HG02678 (cell line): ENCODE results near the gene PRKAR2B.
"Not testable (repeated sequence)": the region's sequence is repeated elsewhere in the genome, so short reads cannot be mapped to it uniquely, and the experiment has no call there.

Experiments
- ATAC-seq: cut with Tn5 transposase; IDR thresholded peaks from one replicate; pipeline ENCODE4 v1.9.1; 2021; ENCODE audit warnings: mild to moderate bottlenecking, moderate library complexity; ENCODE audit not compliant: unreplicated experiment

Gene PRKAR2B

DNA sequence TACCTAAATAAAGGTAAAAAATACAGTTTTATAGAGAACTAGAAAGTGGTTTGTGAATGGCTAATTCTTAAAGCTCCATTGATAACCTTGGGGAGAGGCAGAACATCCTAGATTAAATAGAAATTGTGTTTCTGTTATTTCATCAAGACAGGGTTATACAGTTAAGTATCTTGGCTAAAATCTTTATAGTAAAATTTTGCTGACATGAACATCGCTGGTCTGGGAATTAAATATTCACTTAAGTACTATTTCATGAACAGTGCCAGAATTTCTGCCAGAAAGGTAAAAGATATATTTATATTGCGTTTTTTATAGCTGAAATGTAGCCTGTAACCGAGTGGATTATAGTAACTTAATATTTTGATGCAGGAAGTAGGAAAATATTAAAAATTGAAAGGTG lies 70.6 kb downstream of the PRKAR2B start:
- no peak for ATAC-seq

DNA sequence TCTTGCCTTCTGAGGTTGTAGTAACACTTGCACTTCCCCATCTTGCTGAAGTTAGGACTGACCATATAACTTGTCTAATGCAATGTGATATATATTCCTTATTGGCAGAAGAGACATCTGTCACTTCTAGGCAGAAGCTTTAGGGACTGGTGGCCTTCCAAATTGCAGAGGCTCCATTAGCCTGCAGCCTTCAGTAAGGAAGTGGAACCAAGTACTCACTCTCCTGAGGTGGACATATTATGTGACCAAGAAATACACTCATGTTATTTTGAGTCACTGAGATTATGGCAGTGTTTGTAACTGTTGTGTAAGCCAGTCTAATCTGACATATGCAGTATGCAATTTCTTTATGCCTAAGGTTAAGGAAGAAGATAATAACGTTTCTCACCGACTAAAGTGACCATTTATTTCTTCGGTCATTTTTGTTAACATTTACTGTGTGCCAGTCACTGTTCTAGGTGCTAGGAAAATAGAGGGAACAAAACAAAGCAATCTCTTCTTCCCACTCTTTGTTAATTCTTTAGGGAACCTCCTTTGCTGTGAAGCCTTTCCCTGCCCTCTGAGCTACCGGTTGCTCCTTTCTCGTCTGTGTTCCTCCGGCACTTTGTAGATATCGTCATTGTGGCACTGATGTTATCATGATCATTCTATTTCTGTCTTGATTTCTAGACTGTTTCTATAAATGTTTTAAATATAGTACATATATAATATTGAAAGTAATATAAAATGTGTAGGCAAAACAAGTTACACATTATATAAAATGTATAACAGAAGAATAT lies 71.4 kb downstream of the PRKAR2B start:
- no peak for ATAC-seq

- no peak for ATAC-seq
Measured at GRCh38 chr7:107118109-107118900, 73.8 kb downstream of the PRKAR2B start.

- ATAC-seq: no peak
Measured at GRCh38 chr7:107119376-107120105, 75.0 kb downstream of the PRKAR2B start.

GRCh38 chr7:107122486-107122911 lies 78.0 kb downstream of the PRKAR2B start:
- no peak for ATAC-seq

- no peak for ATAC-seq
Measured at GRCh38 chr7:107123392-107123791, 78.9 kb downstream of the PRKAR2B start.

DNA sequence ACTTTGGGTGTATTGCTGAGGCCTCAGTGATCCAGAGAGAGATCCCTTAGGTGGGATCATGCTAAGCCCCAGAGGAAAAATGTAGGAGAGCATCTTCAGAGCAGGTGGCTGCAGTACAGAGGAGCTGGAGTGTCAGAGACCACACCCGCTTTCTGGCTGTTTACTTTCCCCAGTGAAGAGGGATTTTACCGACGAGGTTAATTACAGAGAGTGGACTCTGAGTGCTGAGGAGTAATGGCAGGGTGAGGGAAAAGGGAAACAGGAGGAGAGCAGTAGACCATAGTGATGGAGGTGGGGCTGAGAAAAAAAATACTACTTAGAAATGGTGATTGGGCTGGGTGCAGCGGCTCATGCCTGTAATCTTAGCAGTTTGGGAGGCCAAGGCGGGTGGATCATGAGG lies 81.0 kb downstream of the PRKAR2B start:
- ATAC-seq: no peak

GRCh38 chr7:107128217-107128616 lies 83.7 kb downstream of the PRKAR2B start:
- ATAC-seq: no peak

DNA sequence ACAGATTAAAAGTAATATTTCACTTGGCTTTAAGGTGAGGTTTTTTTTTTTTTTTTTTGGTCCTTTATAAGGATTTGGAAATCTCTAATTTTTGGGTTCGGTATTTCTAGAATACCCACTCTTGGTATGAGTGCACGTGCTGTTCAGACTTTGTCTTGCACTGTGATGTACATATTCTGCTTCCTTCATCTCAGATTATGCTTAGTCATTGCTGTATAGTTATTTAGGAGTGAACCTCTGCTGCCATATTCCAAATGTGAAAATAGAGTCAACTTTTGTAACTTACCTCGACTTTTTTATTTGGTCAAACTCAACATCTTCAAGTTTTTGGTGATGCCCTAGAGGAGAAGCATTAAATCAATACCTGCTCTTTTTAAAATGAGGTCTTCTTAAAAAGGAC lies 84.2 kb downstream of the PRKAR2B start:
- ATAC-seq: no peak

- no peak for ATAC-seq
Measured at GRCh38 chr7:107130487-107131220, 86.1 kb downstream of the PRKAR2B start.

DNA sequence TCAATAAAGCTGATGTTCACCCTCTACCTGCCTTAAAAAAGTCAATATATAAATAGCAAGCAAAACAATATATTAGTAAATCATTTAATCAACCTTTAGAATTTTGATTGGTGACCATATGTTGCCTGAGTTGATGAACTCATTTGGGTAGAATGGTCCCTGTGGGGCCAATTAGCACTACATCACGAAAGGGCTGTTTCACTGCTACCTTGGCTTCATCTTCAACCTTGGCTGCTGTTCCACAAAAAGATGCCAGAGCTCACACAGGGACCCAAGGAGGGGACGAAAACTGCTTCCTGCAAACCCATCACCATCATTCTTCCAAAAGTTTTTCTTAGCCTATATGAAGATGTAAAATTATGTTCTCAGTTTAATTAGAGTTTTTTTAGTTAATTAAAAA lies 88.9 kb downstream of the PRKAR2B start:
- ATAC-seq: no peak

GRCh38 chr7:107138696-107139420 lies 94.4 kb downstream of the PRKAR2B start:
- ATAC-seq: no peak

- not testable (repeated sequence) for ATAC-seq
Measured at GRCh38 chr7:107143875-107144274, 99.4 kb downstream of the PRKAR2B start.

DNA sequence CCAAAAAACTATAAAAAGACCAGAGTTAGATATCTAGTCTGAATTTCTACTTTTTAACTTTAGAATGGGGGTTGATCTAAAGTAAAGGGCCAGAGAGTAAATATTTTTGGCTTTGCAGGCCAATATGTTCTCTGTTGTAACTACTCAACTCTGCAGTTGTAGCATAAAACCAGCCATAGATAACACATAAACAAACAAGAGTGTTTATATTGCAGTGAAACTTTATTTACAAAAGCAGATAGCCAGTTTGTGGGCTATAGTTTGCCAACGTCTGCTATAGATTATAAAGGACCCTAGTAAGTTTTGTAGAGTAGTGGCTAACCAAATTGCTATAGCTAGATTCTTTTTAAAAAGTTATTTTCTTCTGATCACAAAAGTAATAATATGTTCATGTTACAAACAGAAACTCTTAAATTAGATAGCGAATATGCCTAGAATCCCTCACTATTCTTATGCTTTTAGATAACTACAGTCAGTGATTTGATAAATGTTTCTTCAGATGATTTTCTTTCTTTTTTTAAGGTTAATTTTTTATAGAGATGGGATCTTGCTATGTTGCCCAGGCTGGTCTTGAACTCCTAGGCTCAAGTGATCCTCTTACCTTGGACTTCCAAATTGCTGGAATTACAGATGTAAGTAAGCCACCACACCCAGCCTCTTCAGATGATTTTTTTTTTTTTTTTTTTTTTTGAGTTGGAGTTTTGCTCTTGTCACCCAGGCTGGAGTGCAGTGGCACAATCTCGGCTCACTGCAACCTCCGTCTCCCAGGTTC lies 100.7 kb downstream of the PRKAR2B start:
- ATAC-seq: no peak

GRCh38 chr7:107147464-107148393 lies 103.2 kb downstream of the PRKAR2B start:
- ATAC-seq: no peak

- ATAC-seq: no peak
Measured at GRCh38 chr7:107148721-107149120, 104.2 kb downstream of the PRKAR2B start.

- no peak for ATAC-seq
Measured at GRCh38 chr7:107149863-107150262, 105.4 kb downstream of the PRKAR2B start.

DNA sequence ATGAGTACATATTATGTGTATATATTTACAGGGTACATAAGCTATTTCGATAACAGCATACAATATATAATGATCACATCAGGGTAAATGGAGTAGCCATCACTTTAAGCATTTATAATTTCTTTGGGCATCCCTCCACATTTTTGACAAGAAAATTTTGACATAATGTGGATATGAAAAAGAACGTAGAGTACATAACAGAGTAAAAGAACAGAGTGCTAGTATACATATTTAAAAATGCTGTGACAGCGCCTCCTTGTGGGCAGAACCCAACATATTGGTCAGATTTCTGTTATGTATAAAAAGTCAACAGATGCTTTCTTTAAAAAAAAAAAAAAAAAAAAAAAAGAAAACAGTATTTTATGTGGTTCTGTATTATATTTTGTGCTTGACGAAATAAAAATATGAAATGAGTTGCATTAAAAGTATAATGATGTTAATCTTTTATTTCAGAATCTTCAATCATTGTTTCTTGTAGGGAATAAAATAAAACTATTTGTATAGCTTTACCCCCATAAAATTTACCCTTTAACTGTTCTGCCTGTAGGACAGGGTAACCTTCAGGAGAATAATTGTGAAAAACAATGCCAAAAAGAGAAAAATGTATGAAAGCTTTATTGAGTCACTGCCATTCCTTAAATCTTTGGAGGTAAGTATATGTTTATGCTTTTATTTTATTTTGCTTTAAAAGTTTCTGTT lies 106.0 kb downstream of the PRKAR2B start:
- ATAC-seq: no peak
